Body of pancreas (tissue), 4 donors: ENCODE data around the gene GRB10. TPM values are rescaled to one million over a fixed set of nuclear protein-coding genes. Genes with fewer than 3 reads are reported as not detected.
A peak's percentile ranks its signal among the peaks of the same experiment; 100 is the strongest.

Source experiments
- ATAC-seq: fragments of 150-250 bp; one replicate; pipeline ENCODE4 v1.9.1; 2016
- DNase-seq, 4 donors: peaks; one replicate each; pipeline ENCODE4 v3.0.0-alpha.2; 2019
- H3K27ac ChIP-seq, 4 donors: fragments of 200-600 bp; sonication (generic); 1 replicate in 3 of 4; 2 replicates in 1 of 4; pipeline versions ENCODE4 v1.5.1 to v1.6.1; 2016 to 2019; ENCODE audit warnings: mild to moderate bottlenecking in 1 of 4, mixed read lengths in 1 of 4, moderate library complexity in 1 of 4
- H3K27me3 ChIP-seq, 2 donors: fragments of 200-600 bp; sonication (generic); one replicate each; pipeline ENCODE4 v1.6.0; 2016; ENCODE audit warnings: mild to moderate bottlenecking in 1 of 2
- H3K36me3 ChIP-seq, 2 donors: fragments of 200-600 bp; sonication (generic); replicated peaks in 1 of 2; 2 replicates each; pipeline ENCODE4 v1.5.1; 2016; ENCODE audit warnings: low read depth in 2 of 2; ENCODE audit not compliant: insufficient read depth in 1 of 2
- H3K4me1 ChIP-seq: fragments of 200-600 bp; sonication (generic); one replicate; pipeline ENCODE4 v1.6.0; 2016
- H3K4me3 ChIP-seq, 2 donors: fragments of 200-600 bp; sonication (generic); 1 replicate in 1 of 2; 2 replicates in 1 of 2; pipeline ENCODE4 v1.5.1; 2016 to 2019
- H3K9me3 ChIP-seq, 3 donors: fragments of 200-600 bp; sonication (generic); 1 replicate in 2 of 3; 2 replicates in 1 of 3; pipeline ENCODE4 v1.5.1; 2016
- CTCF ChIP-seq, 7 experiments: fragments of 450-650 bp in 4 of 7; fragments of 200-600 bp in 3 of 7; sonication (generic) in 3 of 7; IDR thresholded peaks; one replicate each; pipeline ENCODE4 v1.5.1; 2016 to 2019; ENCODE audit warnings: antibody characterized with exemption in 7 of 7
- POLR2A ChIP-seq, 3 donors: fragments of 450-650 bp; IDR thresholded peaks; one replicate each; pipeline ENCODE4 v1.6.1; 2016; ENCODE audit warnings: antibody characterized with exemption in 3 of 3, mild to moderate bottlenecking in 2 of 3
- WGBS, 2 donors: methylation state at CpG; one replicate each; pipeline ENCODE4 v1.1.5; 2017; 5-methylcytosine and 5-hydroxymethylcytosine counted together
- intact Hi-C: fragments of 100-400 bp; cut with DNase I; formaldehyde crosslinking; loops from one replicate; pipeline ENCODE4 v1.15.1; 2023
- total RNA-seq, 2 donors: library from RNA; depleted of rRNA; stranded (reverse); fragments of >200 nt; gene quantifications; one replicate each; pipeline ENCODE4 v1.1.0, GENCODE V29; 2016

Gene GRB10
- total RNA-seq, 2 donors from 2014 or later: 130 to 229 TPM

DNA sequence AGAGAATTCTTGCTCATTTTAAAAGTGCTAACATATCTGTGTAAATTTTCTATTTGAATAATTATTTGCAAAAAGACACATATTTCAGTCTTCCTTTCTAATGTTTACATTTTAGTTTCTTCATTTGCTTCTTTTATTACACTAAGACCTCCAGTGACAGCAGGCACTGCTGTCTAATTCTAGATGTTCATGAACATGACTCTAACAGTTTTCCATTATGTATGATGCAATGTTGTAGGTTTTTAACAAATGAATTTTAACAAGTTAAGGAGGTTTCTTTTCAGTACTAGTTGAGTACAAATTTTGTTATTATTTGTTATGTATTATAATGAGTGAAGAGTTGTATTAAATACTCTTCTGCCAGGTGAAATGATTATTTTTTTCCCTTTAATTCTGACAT is 83.6 kb downstream of the GRB10 start:
- intact Hi-C loops: no loop called here
- Histone ChIP-seq H3K9me3 (no peaks in the 10 kb centered on the region), H3K27me3 (no peaks in the 10 kb centered on the region), H3K4me3 (no peak overlapping the region), H3K36me3 (peaks cover 0 to 11% of the 10 kb centered on the region in 2 donors), H3K4me1 (peaks cover 32% of the 10 kb centered on the region), H3K27ac (no peak overlapping the region)
- no peak for ATAC-seq
- no peak for DNase-seq
- TF ChIP-seq CTCF (IDR thresholded peaks at IDR 0.05) (no peak), POLR2A (IDR thresholded peaks at IDR 0.05) (no peak)

DNA sequence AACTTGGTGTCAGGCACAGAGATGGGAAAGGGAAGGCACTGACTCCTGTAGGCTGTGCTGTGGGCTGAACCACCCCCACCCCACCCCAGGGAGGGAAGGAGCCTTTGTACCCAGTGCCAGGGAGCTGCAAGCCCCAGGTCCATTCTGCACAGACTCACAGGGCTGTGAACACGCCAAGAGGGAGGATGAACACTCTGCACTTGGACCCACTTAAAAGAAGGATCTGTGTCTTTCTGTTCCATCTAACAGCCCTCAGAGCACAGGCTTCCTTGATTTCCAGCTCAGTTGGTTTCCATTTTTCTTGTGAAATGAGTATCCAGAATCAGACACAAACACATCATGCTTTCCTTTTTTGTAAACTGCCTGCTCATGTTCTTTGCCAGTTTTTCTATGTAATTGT is 84.9 kb downstream of the GRB10 start:
- H3K9me3 ChIP-seq: no peaks in the 10 kb centered on the region
- ATAC-seq: no peak
- TF ChIP-seq CTCF (IDR thresholded peaks at IDR 0.05): no peak
- no peak for TF ChIP-seq POLR2A (IDR thresholded peaks at IDR 0.05)
- peak overlapping the region in 1 of 4 donors; percentile 1 for H3K27ac ChIP-seq
- no peak for DNase-seq
- peaks cover 0 to 11% of the 10 kb centered on the region in 2 donors for H3K36me3 ChIP-seq
- intact Hi-C loops: no loop called here
- H3K4me3 ChIP-seq: no peak overlapping the region
- WGBS, 2 donors: 73 to 86% methylated on average over 1 of the region's 1 CpG
- H3K4me1 ChIP-seq: peaks cover 28% of the 10 kb centered on the region
- H3K27me3 ChIP-seq: no peaks in the 10 kb centered on the region

GRCh38 chr7:50696810-50697582 is 85.7 kb downstream of the GRB10 start:
- Histone ChIP-seq H3K27me3 (no peaks in the 10 kb centered on the region), H3K4me3 (no peak overlapping the region), H3K36me3 (peaks cover 0 to 11% of the 10 kb centered on the region in 2 donors), H3K27ac (peak overlapping the region in 2 of 4 donors; percentile 13 to 48), H3K4me1 (peaks cover 28% of the 10 kb centered on the region), H3K9me3 (no peaks in the 10 kb centered on the region)
- intact Hi-C loops: no loop called here
- DNase-seq: no peak
- peak; percentile 45 for ATAC-seq
- 59 to 63% methylated on average over 3 of the region's 3 CpGs for WGBS, 2 donors
- TF ChIP-seq CTCF (IDR thresholded peaks at IDR 0.05) (peak in 6 of 7 experiments; percentile 17 to 53 (median 48)), POLR2A (IDR thresholded peaks at IDR 0.05) (no peak)

DNA sequence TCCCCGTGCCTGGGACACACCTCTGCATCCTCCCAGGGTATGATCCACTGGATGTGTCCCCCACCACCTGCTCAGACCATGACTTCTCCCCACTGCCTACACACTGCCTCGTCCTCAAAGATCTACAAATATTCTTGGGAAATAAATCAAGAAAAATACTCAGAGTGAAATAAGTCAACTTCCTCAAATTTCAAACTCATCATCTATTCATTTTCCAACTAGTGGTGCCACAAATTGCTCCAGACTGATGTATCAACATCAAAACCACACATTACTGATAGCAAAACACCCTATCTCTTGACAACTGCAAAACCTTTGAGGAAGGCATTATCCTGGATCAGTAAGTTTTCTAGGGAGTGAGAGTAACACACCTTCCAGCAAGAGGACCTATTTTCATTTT is 87.7 kb downstream of the GRB10 start:
- H3K36me3 ChIP-seq: peaks cover 0 to 7% of the 10 kb centered on the region in 2 donors
- H3K9me3 ChIP-seq: no peaks in the 10 kb centered on the region
- H3K4me1 ChIP-seq: peaks cover 28% of the 10 kb centered on the region
- H3K27me3 ChIP-seq: no peaks in the 10 kb centered on the region
- 63 to 85% methylated on average over 2 of the region's 2 CpGs for WGBS, 2 donors
- intact Hi-C loops: no loop called here
- no peak overlapping the region for H3K27ac ChIP-seq
- no peak for ATAC-seq
- no peak for DNase-seq
- H3K4me3 ChIP-seq: no peak overlapping the region
- TF ChIP-seq CTCF (IDR thresholded peaks at IDR 0.05): no peak
- no peak for TF ChIP-seq POLR2A (IDR thresholded peaks at IDR 0.05)
